SK-N-MC (cell line): ENCODE data around the gene ABCF1.

Experiments
- EZH2 ChIP-seq: fragments of 200-600 bp; sonication (generic); IDR thresholded peaks from one replicate; pipeline ENCODE4 v1.6.1; 2017; ENCODE audit warnings: antibody characterized with exemption
- FOXP2 ChIP-seq: optimal IDR thresholded peaks from 2 replicates; pipeline ENCODE3; 2011; ENCODE audit warnings: mild to moderate bottlenecking, moderate library complexity; ENCODE audit not compliant: insufficient read depth; ENCODE audit errors: extremely low read length, control extremely low read depth
- POLR2AphosphoS5 ChIP-seq: IDR thresholded peaks from 2 replicates; pipeline ENCODE4 v1.6.1; 2012; ENCODE audit warnings: mild to moderate bottlenecking, low read depth, low read length, borderline replicate concordance

DNA sequence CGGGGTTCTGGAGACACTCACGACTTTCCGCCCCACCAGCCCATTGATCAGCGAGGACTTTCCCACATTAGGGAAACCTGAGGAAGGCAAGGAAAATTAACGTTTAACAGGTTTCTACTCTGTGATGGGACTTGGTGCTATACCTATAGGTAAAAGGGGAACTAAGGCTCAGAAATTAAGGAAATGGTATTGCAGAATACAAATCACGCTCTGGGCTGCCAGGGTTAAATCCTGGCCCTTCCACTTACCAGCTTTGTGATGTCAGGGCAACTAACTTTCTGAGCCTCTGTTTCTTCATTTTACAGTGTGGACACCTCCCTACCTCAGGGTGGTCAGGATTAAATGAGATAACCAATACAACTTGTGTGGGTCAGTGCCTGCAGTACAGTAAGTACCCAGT lies 23.8 kb upstream of the ABCF1 start:
- TF ChIP-seq EZH2 (no peak), POLR2AphosphoS5 (no peak), FOXP2 (no peak)
